Parathyroid adenoma (tissue), 2 donors: ENCODE measurements around the gene MAPK7.

ENCODE experiments used
- H2AFZ ChIP-seq: fragments of 300-600 bp; sonication (generic); one replicate; pipeline ENCODE4 v1.7.0; 2017; ENCODE audit warnings: antibody characterized with exemption, mild to moderate bottlenecking
- H3K27ac ChIP-seq: fragments of 300-600 bp; sonication (generic); one replicate; pipeline ENCODE4 v1.7.0; 2017
- H3K27me3 ChIP-seq: fragments of 300-600 bp; sonication (generic); one replicate; pipeline ENCODE4 v1.7.0; 2017; ENCODE audit warnings: low read length; ENCODE audit not compliant: control insufficient read depth, insufficient read depth
- H3K36me3 ChIP-seq: fragments of 300-600 bp; sonication (generic); one replicate; pipeline ENCODE4 v1.7.0; 2017; ENCODE audit warnings: low read length; ENCODE audit not compliant: control insufficient read depth, insufficient read depth
- H3K4me1 ChIP-seq: fragments of 300-600 bp; sonication (generic); one replicate; pipeline ENCODE4 v1.7.0; 2017; ENCODE audit warnings: control low read depth
- H3K4me2 ChIP-seq: fragments of 300-600 bp; sonication (generic); one replicate; pipeline ENCODE4 v1.7.0; 2017; ENCODE audit warnings: low read length
- H3K4me3 ChIP-seq: fragments of 300-600 bp; sonication (generic); one replicate; pipeline ENCODE4 v1.7.0; 2017; ENCODE audit warnings: low read depth, low read length
- H3K79me2 ChIP-seq: fragments of 300-600 bp; sonication (generic); one replicate; pipeline ENCODE4 v1.7.0; 2017; ENCODE audit warnings: control low read depth
- H3K9ac ChIP-seq: fragments of 300-600 bp; sonication (generic); one replicate; pipeline ENCODE4 v1.7.0; 2017; ENCODE audit warnings: mild to moderate bottlenecking
- H3K9me3 ChIP-seq: fragments of 300-600 bp; sonication (generic); one replicate; pipeline ENCODE4 v1.7.0; 2017; ENCODE audit warnings: low read length; ENCODE audit not compliant: control insufficient read depth
- TF ChIP-seq, protein P1 (sequence below): fragments of 300-600 bp; sonication (generic); IDR thresholded peaks from one replicate; pipeline ENCODE4 v1.7.0; 2017; ENCODE audit warnings: antibody characterized with exemption, mild to moderate bottlenecking
- donor health status: primary hyperparathyroidism.

Gene MAPK7

DNA sequence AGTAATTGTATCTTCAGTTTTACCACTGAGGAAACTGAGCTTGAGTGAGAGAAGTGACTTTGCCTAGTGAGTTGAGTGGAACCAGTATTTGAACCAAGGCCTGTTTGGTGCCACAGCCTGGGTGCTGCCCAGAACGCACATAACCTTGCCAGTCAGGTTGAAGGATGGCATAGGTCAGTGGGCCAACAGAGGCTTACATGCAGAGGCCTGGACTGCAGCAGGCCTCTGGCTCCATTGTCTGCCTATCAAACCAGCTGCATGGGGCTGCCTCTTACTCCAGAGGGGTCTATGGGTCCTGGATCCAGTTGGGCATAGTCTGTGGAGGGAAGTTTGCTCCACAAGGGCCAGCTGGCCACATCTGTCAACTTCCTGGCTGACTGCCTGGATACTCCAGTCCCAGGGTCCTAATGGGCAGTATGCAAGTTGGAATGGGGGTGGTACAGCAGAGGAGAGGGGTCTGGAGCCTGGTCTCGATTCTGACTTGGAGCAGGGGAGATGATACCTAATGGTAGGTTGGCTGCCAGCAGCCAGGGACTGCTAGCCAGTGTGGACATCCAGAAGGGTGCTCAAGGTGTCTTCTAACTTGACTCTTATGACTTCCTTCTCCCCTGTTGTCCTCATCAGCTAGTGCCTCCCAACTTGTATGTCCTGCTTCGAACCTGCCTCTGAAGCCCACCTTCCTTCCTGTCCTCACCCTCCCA, 21.6 kb downstream of the MAPK7 start:
- Histone ChIP-seq H2AFZ (no peak overlapping the region), H3K79me2 (no peaks in the 10 kb centered on the region), H3K4me3 (no peak overlapping the region), H3K4me2 (no peak overlapping the region), H3K36me3 (no peaks in the 10 kb centered on the region), H3K27me3 (no peaks in the 10 kb centered on the region), H3K4me1 (peaks cover 9% of the 10 kb centered on the region), H3K27ac (no peak overlapping the region), H3K9me3 (no peaks in the 10 kb centered on the region), H3K9ac (no peak overlapping the region)
- TF ChIP-seq, protein P1, sequence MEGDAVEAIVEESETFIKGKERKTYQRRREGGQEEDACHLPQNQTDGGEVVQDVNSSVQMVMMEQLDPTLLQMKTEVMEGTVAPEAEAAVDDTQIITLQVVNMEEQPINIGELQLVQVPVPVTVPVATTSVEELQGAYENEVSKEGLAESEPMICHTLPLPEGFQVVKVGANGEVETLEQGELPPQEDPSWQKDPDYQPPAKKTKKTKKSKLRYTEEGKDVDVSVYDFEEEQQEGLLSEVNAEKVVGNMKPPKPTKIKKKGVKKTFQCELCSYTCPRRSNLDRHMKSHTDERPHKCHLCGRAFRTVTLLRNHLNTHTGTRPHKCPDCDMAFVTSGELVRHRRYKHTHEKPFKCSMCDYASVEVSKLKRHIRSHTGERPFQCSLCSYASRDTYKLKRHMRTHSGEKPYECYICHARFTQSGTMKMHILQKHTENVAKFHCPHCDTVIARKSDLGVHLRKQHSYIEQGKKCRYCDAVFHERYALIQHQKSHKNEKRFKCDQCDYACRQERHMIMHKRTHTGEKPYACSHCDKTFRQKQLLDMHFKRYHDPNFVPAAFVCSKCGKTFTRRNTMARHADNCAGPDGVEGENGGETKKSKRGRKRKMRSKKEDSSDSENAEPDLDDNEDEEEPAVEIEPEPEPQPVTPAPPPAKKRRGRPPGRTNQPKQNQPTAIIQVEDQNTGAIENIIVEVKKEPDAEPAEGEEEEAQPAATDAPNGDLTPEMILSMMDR: no peak

GRCh38 chr17:19401321-19402010, 23.2 kb downstream of the MAPK7 start:
- Histone ChIP-seq H3K9ac (no peak overlapping the region), H3K4me3 (no peak overlapping the region), H3K79me2 (no peaks in the 10 kb centered on the region), H3K9me3 (no peaks in the 10 kb centered on the region), H3K27ac (no peak overlapping the region), H3K4me2 (no peak overlapping the region), H3K27me3 (no peaks in the 10 kb centered on the region), H3K4me1 (peaks cover 9% of the 10 kb centered on the region), H2AFZ (no peak overlapping the region), H3K36me3 (no peaks in the 10 kb centered on the region)
- TF ChIP-seq, protein P1: no peak

- Histone ChIP-seq H3K27me3 (no peaks in the 10 kb centered on the region), H3K9ac (no peak overlapping the region), H3K4me1 (peaks cover 9% of the 10 kb centered on the region), H2AFZ (peak overlapping the region; percentile 15), H3K4me3 (no peak overlapping the region), H3K79me2 (no peaks in the 10 kb centered on the region), H3K9me3 (no peaks in the 10 kb centered on the region), H3K36me3 (no peaks in the 10 kb centered on the region), H3K27ac (no peak overlapping the region), H3K4me2 (no peak overlapping the region)
- TF ChIP-seq, protein P1: no peak
These were observed 23.9 kb downstream of the MAPK7 start for GRCh38 chr17:19402171-19402570.

DNA sequence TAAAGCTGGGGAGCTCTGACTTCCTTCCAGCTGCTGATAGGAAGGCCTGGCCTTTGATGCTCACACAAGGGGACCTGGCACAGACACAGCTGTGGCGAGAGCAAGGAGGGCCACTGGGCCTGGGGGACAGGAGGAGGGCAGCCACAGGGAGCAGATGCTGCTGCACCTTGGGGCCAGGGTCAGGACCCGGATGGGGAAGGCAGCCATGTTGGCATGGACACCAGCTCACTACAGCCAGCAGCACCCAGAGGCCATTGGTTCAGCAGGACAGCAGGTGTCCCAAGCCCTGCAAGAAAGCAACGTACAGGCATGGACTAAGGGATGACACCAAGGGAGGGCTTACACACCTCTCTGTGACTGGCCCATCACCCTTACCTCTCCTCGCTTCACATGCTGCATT, 24.7 kb downstream of the MAPK7 start:
- Histone ChIP-seq H3K27me3 (no peaks in the 10 kb centered on the region), H3K9ac (no peak overlapping the region), H3K27ac (no peak overlapping the region), H2AFZ (no peak overlapping the region), H3K79me2 (no peaks in the 10 kb centered on the region), H3K4me2 (no peak overlapping the region), H3K9me3 (no peaks in the 10 kb centered on the region), H3K4me3 (no peak overlapping the region), H3K36me3 (no peaks in the 10 kb centered on the region), H3K4me1 (peaks cover 9% of the 10 kb centered on the region)
- TF ChIP-seq, protein P1: no peak

DNA sequence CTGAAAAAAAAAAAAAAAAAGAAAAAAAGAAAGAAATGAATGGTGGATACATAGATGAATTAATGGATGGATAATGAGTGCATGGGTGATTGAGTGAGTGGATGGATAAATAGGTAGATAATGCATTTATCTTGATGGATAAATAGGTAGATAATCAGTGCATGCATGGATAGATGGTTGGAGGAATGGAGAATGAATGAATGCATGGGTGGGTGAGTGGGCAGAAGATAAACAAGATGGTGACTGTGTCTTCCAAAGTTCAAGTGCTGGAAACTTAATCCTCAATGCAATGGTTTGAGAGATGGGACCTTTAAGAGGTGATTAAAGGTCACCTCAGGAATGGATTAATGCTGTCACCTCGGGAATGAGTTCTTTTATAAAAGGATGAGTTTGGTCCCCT, 26.0 kb downstream of the MAPK7 start:
- Histone ChIP-seq H3K9me3 (no peaks in the 10 kb centered on the region), H3K36me3 (no peaks in the 10 kb centered on the region), H3K4me2 (no peak overlapping the region), H3K4me1 (peaks cover 6% of the 10 kb centered on the region), H3K27ac (no peak overlapping the region), H3K4me3 (no peak overlapping the region), H2AFZ (no peak overlapping the region), H3K79me2 (no peaks in the 10 kb centered on the region), H3K9ac (no peak overlapping the region), H3K27me3 (no peaks in the 10 kb centered on the region)
- TF ChIP-seq, protein P1: no peak
